ENCODE measurements around the gene ATP1B1. TPM values are rescaled to one million over a fixed set of nuclear protein-coding genes. Genes with fewer than 3 reads are reported as not detected.

Gene ATP1B1
- total and polyA plus RNA-seq, 9 of the 15 experiments (the other 6 are each of a cell fraction or from before 2014, with no cell fraction given), result 0.76 to 3.0 (median 1.7) TPM

GRCh38 chr1:169060919-169061639 is 45.4 kb upstream of the ATP1B1 start (continued):
- no peak for TF ChIP-seq ZHX1 (conservative IDR thresholded peaks at IDR 0.05; ENCODE audit: low read length)
- TF ChIP-seq SMARCE1 (IDR thresholded peaks at IDR 0.05), result peak; percentile 83; the same call in 1 of the 2 replicates
- peak; percentile 56; the same call in 1 of the 2 replicates for TF ChIP-seq EP300 (IDR thresholded peaks at IDR 0.05; ENCODE audit: low read length)
- peak; percentile 27; the same call in 1 of the 2 replicates for TF ChIP-seq ZEB2 (IDR thresholded peaks at IDR 0.05)
- TF ChIP-seq FIP1L1 (IDR thresholded peaks at IDR 0.05; ENCODE audit: low read depth, low read length, poor library complexity, severe bottlenecking), result no peak
- no peak for TF ChIP-seq ZNF586 (CRISPR knock-in tag; conservative IDR thresholded peaks at IDR 0.05)
- no peak for TF ChIP-seq PCBP1 (IDR thresholded peaks at IDR 0.05; ENCODE audit: low read depth, low read length, poor library complexity, severe bottlenecking)
- TF ChIP-seq SMARCA4 (IDR thresholded peaks at IDR 0.05), result peak; percentile 49; the same call in 1 of the 2 replicates
- peak; percentile 80 for TF ChIP-seq ETV1 (tag; conservative IDR thresholded peaks at IDR 0.05; ENCODE audit: low read depth)
- peak; percentile 67 for TF ChIP-seq ARID1B (IDR thresholded peaks at IDR 0.05)
- peak; percentile 78; the same call in 1 of the 2 replicates for TF ChIP-seq RNF2 (IDR thresholded peaks at IDR 0.05)
- TF ChIP-seq JUND (IDR thresholded peaks at IDR 0.05; ENCODE audit: borderline replicate concordance, low read depth, low read length), result no peak
- peak; percentile 54; the same call in 1 of the 3 replicates for TF ChIP-seq JUND (tag; IDR thresholded peaks at IDR 0.05; ENCODE audit: borderline replicate concordance, low read depth, low read length)
- TF ChIP-seq, protein P1, sequence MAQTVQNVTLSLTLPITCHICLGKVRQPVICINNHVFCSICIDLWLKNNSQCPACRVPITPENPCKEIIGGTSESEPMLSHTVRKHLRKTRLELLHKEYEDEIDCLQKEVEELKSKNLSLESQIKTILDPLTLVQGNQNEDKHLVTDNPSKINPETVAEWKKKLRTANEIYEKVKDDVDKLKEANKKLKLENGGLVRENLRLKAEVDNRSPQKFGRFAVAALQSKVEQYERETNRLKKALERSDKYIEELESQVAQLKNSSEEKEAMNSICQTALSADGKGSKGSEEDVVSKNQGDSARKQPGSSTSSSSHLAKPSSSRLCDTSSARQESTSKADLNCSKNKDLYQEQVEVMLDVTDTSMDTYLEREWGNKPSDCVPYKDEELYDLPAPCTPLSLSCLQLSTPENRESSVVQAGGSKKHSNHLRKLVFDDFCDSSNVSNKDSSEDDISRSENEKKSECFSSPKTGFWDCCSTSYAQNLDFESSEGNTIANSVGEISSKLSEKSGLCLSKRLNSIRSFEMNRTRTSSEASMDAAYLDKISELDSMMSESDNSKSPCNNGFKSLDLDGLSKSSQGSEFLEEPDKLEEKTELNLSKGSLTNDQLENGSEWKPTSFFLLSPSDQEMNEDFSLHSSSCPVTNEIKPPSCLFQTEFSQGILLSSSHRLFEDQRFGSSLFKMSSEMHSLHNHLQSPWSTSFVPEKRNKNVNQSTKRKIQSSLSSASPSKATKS (CRISPR knock-in tag; IDR thresholded peaks at IDR 0.05), result no peak
- 0 out of 2 replicates have a peak, but pooled peaks have one; percentile 29 for TF ChIP-seq FOXJ2 (tag; IDR thresholded peaks at IDR 0.05)
- no peak for TF ChIP-seq HDAC3 (IDR thresholded peaks at IDR 0.05; ENCODE audit: borderline replicate concordance, partially characterized antibody)
- TF ChIP-seq, protein P2, sequence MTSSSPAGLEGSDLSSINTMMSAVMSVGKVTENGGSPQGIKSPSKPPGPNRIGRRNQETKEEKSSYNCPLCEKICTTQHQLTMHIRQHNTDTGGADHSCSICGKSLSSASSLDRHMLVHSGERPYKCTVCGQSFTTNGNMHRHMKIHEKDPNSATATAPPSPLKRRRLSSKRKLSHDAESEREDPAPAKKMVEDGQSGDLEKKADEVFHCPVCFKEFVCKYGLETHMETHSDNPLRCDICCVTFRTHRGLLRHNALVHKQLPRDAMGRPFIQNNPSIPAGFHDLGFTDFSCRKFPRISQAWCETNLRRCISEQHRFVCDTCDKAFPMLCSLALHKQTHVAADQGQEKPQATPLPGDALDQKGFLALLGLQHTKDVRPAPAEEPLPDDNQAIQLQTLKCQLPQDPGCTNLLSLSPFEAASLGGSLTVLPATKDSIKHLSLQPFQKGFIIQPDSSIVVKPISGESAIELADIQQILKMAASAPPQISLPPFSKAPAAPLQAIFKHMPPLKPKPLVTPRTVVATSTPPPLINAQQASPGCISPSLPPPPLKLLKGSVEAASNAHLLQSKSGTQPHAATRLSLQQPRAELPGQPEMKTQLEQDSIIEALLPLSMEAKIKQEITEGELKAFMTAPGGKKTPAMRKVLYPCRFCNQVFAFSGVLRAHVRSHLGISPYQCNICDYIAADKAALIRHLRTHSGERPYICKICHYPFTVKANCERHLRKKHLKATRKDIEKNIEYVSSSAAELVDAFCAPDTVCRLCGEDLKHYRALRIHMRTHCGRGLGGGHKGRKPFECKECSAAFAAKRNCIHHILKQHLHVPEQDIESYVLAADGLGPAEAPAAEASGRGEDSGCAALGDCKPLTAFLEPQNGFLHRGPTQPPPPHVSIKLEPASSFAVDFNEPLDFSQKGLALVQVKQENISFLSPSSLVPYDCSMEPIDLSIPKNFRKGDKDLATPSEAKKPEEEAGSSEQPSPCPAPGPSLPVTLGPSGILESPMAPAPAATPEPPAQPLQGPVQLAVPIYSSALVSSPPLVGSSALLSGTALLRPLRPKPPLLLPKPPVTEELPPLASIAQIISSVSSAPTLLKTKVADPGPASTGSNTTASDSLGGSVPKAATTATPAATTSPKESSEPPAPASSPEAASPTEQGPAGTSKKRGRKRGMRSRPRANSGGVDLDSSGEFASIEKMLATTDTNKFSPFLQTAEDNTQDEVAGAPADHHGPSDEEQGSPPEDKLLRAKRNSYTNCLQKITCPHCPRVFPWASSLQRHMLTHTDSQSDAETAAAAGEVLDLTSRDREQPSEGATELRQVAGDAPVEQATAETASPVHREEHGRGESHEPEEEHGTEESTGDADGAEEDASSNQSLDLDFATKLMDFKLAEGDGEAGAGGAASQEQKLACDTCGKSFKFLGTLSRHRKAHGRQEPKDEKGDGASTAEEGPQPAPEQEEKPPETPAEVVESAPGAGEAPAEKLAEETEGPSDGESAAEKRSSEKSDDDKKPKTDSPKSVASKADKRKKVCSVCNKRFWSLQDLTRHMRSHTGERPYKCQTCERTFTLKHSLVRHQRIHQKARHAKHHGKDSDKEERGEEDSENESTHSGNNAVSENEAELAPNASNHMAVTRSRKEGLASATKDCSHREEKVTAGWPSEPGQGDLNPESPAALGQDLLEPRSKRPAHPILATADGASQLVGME (CRISPR knock-in tag; IDR thresholded peaks at IDR 0.05), result no peak
- no peak for TF ChIP-seq SRSF7 (optimal IDR thresholded peaks at IDR 0.05; ENCODE audit: low read depth, low read length)
